T follicular helper cell (primary cell): ENCODE measurements around the gene H19.

ENCODE experiments used
- DNase-seq: peaks from one replicate; pipeline ENCODE4 v3.0.0-alpha.2; 2020; ENCODE audit warnings: low read depth

The H19 gene

GRCh38 chr11:1983601-1983961 is 14.1 kb downstream of the H19 start:
- DNase-seq = no peak

DNA sequence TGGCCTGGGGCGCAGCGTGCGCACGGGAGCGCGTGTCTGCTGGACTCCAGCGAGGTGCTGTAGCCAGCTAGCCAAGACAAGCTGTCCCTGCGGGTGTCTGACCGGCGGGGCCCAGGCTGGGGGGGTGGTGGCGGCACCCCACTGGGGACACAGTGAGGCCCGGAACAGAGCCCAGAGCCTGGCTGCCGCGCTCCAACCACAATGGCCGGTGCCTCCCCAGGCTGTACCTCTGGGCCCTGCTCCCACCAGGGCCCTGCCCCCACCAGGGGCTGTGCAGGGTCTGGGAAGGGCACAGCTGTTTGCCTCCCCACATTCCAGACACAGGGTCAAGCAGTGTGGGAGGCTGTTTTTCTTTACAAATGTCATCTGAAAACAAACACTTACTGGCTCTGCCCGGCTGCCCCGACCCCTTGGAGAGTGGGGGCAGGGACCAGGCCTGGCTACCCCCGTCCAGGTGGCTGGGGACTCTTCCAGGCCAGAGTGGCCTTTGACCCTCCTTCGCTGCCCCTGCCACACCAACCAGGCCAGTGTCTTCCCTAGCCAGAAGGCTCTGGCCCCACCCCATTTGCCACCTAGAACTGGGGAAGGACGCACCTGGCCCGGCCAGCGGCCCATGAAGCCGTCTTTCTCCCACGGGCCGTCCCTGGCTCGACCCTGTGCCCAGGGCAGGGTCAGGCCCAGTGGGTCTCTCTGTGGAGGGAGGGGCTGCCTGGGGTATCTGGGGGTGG is 14.6 kb downstream of the H19 start:
- no peak for DNase-seq

DNA sequence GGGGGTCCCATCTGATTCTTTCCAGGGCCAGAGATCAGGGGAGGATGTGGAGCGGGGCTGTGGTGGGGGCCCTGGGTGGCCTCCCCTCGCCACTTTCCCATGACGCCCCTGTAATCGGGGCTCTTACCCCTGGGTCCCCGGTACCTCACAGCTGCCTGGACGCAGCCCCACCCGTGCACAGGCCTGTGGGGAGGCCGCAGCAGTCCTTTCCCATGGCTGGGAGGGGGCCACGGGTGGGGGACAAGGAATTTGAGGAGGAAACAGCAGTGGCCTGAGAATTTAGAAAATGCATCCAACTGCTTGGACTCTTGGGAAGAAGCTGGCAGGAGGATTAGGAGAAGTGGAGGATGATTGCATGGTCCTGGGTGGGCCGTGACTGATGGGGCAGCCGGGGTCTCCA is 18.0 kb downstream of the H19 start:
- DNase-seq = no peak

- no peak for DNase-seq
These were observed 18.7 kb downstream of the H19 start for GRCh38 chr11:1978720-1979473.

DNA sequence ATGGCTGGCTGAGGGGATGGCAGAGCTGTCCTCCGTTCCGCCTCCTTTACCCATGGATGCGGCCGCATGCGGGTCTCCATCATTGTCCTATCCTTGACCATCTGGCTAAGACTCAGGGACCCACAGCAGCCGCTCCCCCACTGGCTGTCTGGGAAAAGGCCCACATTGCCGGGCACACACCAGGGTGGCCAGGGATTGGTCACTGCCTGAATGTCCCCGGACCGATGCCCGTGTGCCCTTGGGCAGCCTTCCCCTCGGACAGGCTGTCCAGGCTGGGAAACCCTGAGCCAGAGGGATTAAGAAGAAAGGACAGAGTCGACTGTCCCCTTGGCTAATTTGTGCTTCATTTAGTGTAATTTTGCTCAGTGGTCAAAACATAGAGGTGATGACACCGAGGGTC is 22.5 kb downstream of the H19 start:
- DNase-seq = no peak

GRCh38 chr11:1970956-1971355 is 26.7 kb downstream of the H19 start:
- DNase-seq = no peak

- DNase-seq = no peak
These were observed 27.9 kb downstream of the H19 start for GRCh38 chr11:1969776-1970175.

- no peak for DNase-seq
These were observed 28.6 kb downstream of the H19 start for GRCh38 chr11:1969035-1969434.

GRCh38 chr11:1968454-1969002 is 29.1 kb downstream of the H19 start:
- DNase-seq = no peak

DNA sequence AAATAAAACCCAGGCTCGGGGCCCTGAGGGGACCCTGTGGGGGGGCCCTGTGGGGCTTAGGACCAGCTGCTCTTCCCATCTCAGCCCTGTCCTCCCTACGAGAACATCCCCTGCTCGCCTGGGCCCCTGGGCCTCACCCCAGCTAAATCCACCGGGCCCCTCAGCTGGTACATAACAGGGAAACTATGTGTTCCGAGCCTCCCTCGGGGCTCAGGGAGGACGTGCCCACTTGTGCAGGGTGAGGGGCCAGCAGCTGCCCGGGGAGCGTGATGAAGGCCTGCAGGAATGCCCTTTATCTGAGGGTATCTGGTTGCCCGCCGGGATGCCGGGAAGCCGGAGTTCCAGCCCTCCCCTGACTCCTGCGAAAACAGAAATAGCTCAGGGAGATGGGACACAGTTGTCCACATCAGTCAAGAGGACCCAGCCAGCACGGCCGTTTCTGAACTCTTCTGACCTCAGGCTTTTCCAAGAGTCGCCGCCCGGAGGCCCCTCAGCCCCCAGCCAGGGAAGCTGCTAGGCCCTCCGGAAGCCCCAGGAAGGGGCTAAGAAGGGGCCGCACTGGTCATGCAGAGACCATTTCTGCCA is 29.9 kb downstream of the H19 start:
- DNase-seq = no peak

- no peak for DNase-seq
These were observed 31.1 kb downstream of the H19 start for GRCh38 chr11:1966531-1966930.

GRCh38 chr11:1964955-1965354 is 32.7 kb downstream of the H19 start:
- no peak for DNase-seq

DNA sequence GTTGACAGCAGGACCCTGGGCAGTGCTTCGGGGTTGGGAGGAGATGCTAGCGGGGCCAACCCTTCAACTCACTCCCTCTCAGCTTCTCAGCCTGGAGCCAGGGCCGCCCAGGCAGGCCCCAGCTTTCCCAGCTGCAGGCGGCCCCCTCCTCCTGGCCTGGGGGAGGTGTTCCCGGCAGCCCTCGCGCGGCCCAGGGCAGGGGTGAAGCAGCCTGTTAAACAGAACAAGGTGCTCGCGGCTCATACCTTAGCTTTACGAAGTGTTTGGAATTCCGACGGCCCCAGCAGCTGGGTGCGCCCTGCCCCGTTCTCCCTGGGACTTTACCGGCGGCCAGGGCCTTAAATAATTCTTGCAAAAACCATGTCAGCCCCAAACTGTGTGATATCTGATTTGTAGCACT is 33.3 kb downstream of the H19 start:
- no peak for DNase-seq

GRCh38 chr11:1963864-1964263 is 33.8 kb downstream of the H19 start:
- DNase-seq = no peak

DNA sequence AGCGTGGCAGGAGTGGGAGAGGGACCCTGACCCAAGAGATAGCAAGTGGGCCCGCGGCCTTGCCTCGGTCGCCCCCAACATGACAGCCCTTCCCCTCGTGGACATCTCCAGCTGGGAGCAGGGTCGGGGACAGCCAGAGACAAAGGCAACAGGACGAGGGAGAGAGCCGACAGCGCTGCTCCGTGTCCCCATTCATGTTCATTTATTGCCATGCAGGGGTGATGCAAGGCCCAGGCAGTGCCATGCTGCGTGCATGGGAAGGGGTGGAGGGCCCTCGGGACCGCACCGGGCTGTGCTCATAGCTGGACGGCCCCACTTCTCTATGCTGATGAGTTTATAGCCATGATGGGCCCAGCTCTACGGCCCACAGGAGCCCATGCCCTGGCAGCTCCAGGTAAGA is 37.9 kb downstream of the H19 start:
- no peak for DNase-seq

- DNase-seq = no peak
These were observed 39.3 kb downstream of the H19 start for GRCh38 chr11:1958367-1958766.

DNA sequence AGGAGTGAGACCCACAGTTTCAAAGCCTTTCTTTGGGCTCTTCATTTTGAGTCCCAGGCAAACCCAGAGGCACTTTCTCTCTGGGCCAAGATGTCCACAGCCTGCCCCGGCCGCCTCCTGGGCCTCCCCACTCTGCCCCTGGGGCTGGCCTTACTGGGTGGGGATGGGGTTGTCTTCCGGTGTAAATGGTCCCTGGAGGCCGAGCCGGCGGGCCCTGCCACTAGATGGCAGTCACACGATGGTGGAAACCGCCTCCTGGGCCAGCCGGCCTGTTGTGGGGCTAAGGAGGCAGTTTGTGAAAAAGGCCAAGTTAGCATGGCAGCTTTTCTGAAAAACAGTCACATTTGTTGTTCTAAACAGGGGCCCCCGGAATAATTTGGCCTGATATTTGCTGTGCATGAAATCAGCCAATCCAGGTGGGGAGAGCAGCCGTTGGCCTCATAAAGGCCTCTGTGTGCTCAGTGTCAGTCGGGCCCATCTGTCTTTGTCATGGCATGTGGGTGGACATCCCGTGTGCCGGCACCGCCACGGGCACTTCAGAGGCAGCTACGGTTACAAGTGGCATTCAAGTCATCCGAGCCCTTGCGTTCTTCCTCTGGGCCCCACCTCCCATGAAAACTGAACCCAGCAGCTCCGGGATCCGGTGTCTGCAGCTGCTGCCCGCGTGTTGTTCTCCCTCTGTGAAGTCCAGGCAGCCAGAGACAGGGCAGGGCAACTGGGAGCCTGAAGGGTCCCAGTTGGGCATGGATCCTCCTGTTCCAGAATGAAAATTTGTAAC is 44.0 kb downstream of the H19 start:
- no peak for DNase-seq

- no peak for DNase-seq
These were observed 44.7 kb downstream of the H19 start for GRCh38 chr11:1952806-1953482.

GRCh38 chr11:1949922-1950321 is 47.7 kb downstream of the H19 start:
- no peak for DNase-seq

GRCh38 chr11:1949302-1949701 is 48.3 kb downstream of the H19 start:
- DNase-seq = no peak

DNA sequence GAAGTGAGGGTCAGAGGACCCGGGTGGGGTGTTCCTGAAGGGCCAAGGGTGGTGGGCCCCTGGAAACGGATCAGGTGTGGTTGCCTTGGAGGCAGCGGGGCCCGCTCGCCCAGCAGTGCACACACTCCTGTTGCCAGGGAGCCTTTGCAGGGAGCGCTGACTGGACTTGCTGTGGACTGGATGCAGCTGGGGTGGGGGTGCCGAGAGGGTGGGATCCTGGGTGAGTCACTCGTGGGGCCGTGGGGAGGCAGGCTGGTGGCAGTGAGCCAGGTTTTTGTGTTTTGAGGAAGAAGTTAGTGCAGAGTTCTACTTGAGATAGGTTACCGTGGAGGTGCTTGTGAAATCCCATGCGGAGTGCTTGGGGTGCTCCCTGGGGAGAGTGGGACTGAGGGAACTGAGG is 49.3 kb downstream of the H19 start:
- no peak for DNase-seq
